IPS DF 19.7 (cell line): ENCODE results near the gene NAPSA.

Experiments used
- DNase-seq: peaks from one replicate; pipeline ENCODE4 v3.0.0-alpha.2; 2013; ENCODE audit warnings: low read depth, low spot score

NAPSA gene

GRCh38 chr19:50315773-50316448 is 49.5 kb downstream of the NAPSA start:
- no peak for DNase-seq

GRCh38 chr19:50314724-50315708 is 50.4 kb downstream of the NAPSA start:
- DNase-seq: no peak

- DNase-seq: no peak
These were observed 51.5 kb downstream of the NAPSA start for GRCh38 chr19:50313812-50314536.

GRCh38 chr19:50312967-50313811 is 52.2 kb downstream of the NAPSA start:
- DNase-seq: no peak

GRCh38 chr19:50311723-50312635 is 53.5 kb downstream of the NAPSA start:
- DNase-seq: no peak

- DNase-seq: no peak
These were observed 54.5 kb downstream of the NAPSA start for GRCh38 chr19:50310759-50311465.

- DNase-seq: no peak
These were observed 55.9 kb downstream of the NAPSA start for GRCh38 chr19:50309396-50310125.

- DNase-seq: no peak
These were observed 56.4 kb downstream of the NAPSA start for GRCh38 chr19:50308991-50309390.
